Measurements from ENCODE around the gene ABHD12.

- TF ChIP-seq CTCF (IDR thresholded peaks at IDR 0.05; ENCODE audit: extremely low read depth in 1 of 2, insufficient read depth in 1 of 2, low read depth in 1 of 2, low read length in 2 of 2) (no peak), POLR2A (IDR thresholded peaks at IDR 0.05; ENCODE audit: low read depth, low read length) (no peak), MYC (IDR thresholded peaks at IDR 0.05; ENCODE audit: low read depth, low read length) (no peak), POLR2AphosphoS5 (IDR thresholded peaks at IDR 0.05; ENCODE audit: insufficient read depth, low read depth, low read length) (no peak), EZH2 (IDR thresholded peaks at IDR 0.05; ENCODE audit: borderline replicate concordance, low read depth, low read length, severe bottlenecking) (no peak), FOS (IDR thresholded peaks at IDR 0.05; ENCODE audit: borderline replicate concordance, insufficient read depth, low read length) (no peak), GATA2 (IDR thresholded peaks at IDR 0.05; ENCODE audit: insufficient read depth, insufficient read length, low read depth, low read length) (no peak)
- TF ChIP-seq, protein P1, sequence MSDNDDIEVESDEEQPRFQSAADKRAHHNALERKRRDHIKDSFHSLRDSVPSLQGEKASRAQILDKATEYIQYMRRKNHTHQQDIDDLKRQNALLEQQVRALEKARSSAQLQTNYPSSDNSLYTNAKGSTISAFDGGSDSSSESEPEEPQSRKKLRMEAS (IDR thresholded peaks at IDR 0.05; ENCODE audit: insufficient read depth, insufficient read length): no peak
These were observed 90.8 kb downstream of the ABHD12 start for GRCh38 chr20:25299806-25300205.
